Left ventricle myocardium inferior (tissue), 1 donor: ENCODE measurements around the gene ARMC9. TPM values are rescaled to one million over a fixed set of nuclear protein-coding genes. Genes with fewer than 3 reads are reported as not detected.
"Not testable (repeated sequence)": the region's sequence is repeated elsewhere in the genome, so short reads cannot be mapped to it uniquely, and the experiment has no call there.

Experiments
- DNase-seq: peaks from one replicate; pipeline ENCODE4 v3.0.0-alpha.2; 2020
- H3K27ac ChIP-seq: fragments of 200-600 bp; replicated peaks from 2 replicates; pipeline ENCODE4 v1.8.0; 2021
- H3K27me3 ChIP-seq: fragments of 200-600 bp; 2 replicates; pipeline ENCODE4 v1.8.0; 2021; ENCODE audit warnings: low read depth
- H3K36me3 ChIP-seq: fragments of 200-600 bp; 2 replicates; pipeline ENCODE4 v1.8.0; 2021
- H3K4me1 ChIP-seq: fragments of 200-600 bp; 2 replicates; pipeline ENCODE4 v1.8.0; 2021
- H3K4me3 ChIP-seq: fragments of 200-600 bp; 2 replicates; pipeline ENCODE4 v1.8.0; 2021; ENCODE audit warnings: mild to moderate bottlenecking, moderate library complexity
- H3K9me3 ChIP-seq: fragments of 200-600 bp; replicated peaks from 2 replicates; pipeline ENCODE4 v1.8.0; 2021
- intact Hi-C: fragments of 100-400 bp; cut with micrococcal nuclease; formaldehyde crosslinking; loops from one replicate; pipeline ENCODE4 v1.11.0; 2022
- total RNA-seq: library from RNA; stranded (reverse); fragmentation: NEBNext Ultra II Directional; extraction: Animal tissue kit (Norgen Biotek cat#: 25700); gene quantifications from one replicate; pipeline ENCODE4 v1.2.1, GENCODE V29; 2021
- TF ChIP-seq, protein P1 (sequence below): fragments of 200-600 bp; IDR thresholded peaks from 2 replicates; pipeline ENCODE4 v1.8.0; 2021; ENCODE audit warnings: antibody characterized with exemption, mild to moderate bottlenecking, borderline replicate concordance
- donor health status: DM: no; HTN: yes; CAD: no; lungs with severe emphysema.

ARMC9 gene
- total RNA-seq, 1 donor from 2014 or later, result 3.1 TPM

GRCh38 chr2:231397011-231397927, 198.8 kb downstream of the ARMC9 start:
- no peak overlapping the region for H3K27ac ChIP-seq
- H3K4me1 ChIP-seq, result peaks cover 36% of the 10 kb centered on the region
- TF ChIP-seq, protein P1, sequence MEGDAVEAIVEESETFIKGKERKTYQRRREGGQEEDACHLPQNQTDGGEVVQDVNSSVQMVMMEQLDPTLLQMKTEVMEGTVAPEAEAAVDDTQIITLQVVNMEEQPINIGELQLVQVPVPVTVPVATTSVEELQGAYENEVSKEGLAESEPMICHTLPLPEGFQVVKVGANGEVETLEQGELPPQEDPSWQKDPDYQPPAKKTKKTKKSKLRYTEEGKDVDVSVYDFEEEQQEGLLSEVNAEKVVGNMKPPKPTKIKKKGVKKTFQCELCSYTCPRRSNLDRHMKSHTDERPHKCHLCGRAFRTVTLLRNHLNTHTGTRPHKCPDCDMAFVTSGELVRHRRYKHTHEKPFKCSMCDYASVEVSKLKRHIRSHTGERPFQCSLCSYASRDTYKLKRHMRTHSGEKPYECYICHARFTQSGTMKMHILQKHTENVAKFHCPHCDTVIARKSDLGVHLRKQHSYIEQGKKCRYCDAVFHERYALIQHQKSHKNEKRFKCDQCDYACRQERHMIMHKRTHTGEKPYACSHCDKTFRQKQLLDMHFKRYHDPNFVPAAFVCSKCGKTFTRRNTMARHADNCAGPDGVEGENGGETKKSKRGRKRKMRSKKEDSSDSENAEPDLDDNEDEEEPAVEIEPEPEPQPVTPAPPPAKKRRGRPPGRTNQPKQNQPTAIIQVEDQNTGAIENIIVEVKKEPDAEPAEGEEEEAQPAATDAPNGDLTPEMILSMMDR, result no peak
- H3K9me3 ChIP-seq, result no peaks in the 10 kb centered on the region
- H3K36me3 ChIP-seq, result no peaks in the 10 kb centered on the region
- peak overlapping the region; percentile 68 for H3K4me3 ChIP-seq
- peaks cover 28% of the 10 kb centered on the region for H3K27me3 ChIP-seq
- intact Hi-C loops, result no loop called here
- peak; percentile 1 for DNase-seq

DNA sequence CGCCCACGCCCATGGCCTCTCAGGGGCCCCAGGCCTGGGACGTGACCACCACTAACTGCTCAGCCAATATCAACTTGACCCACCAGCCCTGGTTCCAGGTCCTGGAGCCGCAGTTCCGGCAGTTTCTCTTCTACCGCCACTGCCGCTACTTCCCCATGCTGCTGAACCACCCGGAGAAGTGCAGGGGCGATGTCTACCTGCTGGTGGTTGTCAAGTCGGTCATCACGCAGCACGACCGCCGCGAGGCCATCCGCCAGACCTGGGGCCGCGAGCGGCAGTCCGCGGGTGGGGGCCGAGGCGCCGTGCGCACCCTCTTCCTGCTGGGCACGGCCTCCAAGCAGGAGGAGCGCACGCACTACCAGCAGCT, 199.5 kb downstream of the ARMC9 start:
- no peaks in the 10 kb centered on the region for H3K9me3 ChIP-seq
- TF ChIP-seq, protein P1, result no peak
- no peak for DNase-seq
- H3K27me3 ChIP-seq, result peaks cover 28% of the 10 kb centered on the region
- no peak overlapping the region for H3K27ac ChIP-seq
- no peak overlapping the region for H3K4me3 ChIP-seq
- peaks cover 36% of the 10 kb centered on the region for H3K4me1 ChIP-seq
- intact Hi-C loops, result no loop called here
- no peaks in the 10 kb centered on the region for H3K36me3 ChIP-seq

DNA sequence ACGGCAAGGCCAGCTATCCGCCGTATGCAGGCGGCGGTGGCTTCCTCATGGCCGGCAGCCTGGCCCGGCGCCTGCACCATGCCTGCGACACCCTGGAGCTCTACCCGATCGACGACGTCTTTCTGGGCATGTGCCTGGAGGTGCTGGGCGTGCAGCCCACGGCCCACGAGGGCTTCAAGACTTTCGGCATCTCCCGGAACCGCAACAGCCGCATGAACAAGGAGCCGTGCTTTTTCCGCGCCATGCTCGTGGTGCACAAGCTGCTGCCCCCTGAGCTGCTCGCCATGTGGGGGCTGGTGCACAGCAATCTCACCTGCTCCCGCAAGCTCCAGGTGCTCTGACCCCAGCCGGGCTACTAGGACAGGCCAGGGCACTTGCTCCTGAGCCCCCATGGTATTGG, 200.2 kb downstream of the ARMC9 start:
- no peak overlapping the region for H3K27ac ChIP-seq
- no peaks in the 10 kb centered on the region for H3K9me3 ChIP-seq
- H3K4me3 ChIP-seq, result no peak overlapping the region
- TF ChIP-seq, protein P1, result no peak
- intact Hi-C loops, result no loop called here
- no peaks in the 10 kb centered on the region for H3K36me3 ChIP-seq
- peaks cover 42% of the 10 kb centered on the region for H3K4me1 ChIP-seq
- peaks cover 28% of the 10 kb centered on the region for H3K27me3 ChIP-seq
- DNase-seq, result no peak

GRCh38 chr2:231399046-231399852, 200.8 kb downstream of the ARMC9 start:
- H3K27ac ChIP-seq, result peak overlapping the region; percentile 80
- H3K4me3 ChIP-seq, result no peak overlapping the region
- H3K9me3 ChIP-seq, result no peaks in the 10 kb centered on the region
- DNase-seq, result no peak
- intact Hi-C loops, result no loop called here
- H3K4me1 ChIP-seq, result peaks cover 46% of the 10 kb centered on the region
- TF ChIP-seq, protein P1, result no peak
- no peaks in the 10 kb centered on the region for H3K36me3 ChIP-seq
- peaks cover 24% of the 10 kb centered on the region for H3K27me3 ChIP-seq

GRCh38 chr2:231399853-231400680, 201.6 kb downstream of the ARMC9 start:
- no peaks in the 10 kb centered on the region for H3K9me3 ChIP-seq
- intact Hi-C loops, result loop anchor here (10.0 kb wide), 1 partner anchor 105 kb away; no protein-coding TSS in a partner anchor
- H3K27me3 ChIP-seq, result peaks cover 16% of the 10 kb centered on the region
- peaks cover 43% of the 10 kb centered on the region for H3K4me1 ChIP-seq
- DNase-seq, result peak; percentile 58
- no peaks in the 10 kb centered on the region for H3K36me3 ChIP-seq
- peak overlapping the region; percentile 23 for H3K4me3 ChIP-seq
- H3K27ac ChIP-seq, result peak overlapping the region; percentile 80
- TF ChIP-seq, protein P1, result peak; percentile 55

GRCh38 chr2:231400681-231401080, 202.2 kb downstream of the ARMC9 start:
- peak overlapping the region; percentile 23 for H3K4me3 ChIP-seq
- H3K27ac ChIP-seq, result peak overlapping the region; percentile 80

DNA sequence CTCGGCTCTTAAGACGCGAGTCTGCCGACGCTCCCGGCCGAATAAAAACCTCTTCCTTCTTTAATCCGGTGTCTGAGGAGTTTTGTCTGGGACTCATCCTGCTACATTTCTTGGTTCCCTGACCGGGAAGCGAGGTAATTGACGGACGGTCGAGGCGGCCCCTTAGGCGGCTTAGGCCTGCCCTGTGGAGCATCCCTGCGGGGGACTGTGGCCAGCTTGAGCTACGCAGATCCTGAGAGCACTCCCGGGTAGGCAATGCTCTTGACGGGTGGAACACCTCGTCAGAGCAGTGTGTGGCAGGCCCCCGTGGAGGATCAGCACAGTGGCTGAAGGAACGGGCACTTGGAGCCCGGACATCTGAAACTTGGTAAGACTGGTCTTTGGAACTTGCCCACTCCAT, 202.7 kb downstream of the ARMC9 start:
- not testable (repeated sequence) for H3K4me3 ChIP-seq, H3K27me3 ChIP-seq, H3K9me3 ChIP-seq, H3K27ac ChIP-seq, DNase-seq, H3K36me3 ChIP-seq
- intact Hi-C loops, result loop anchor here (10.0 kb wide), 1 partner anchor 106 kb away; no protein-coding TSS in a partner anchor
- peaks cover 42% of the 10 kb centered on the region for H3K4me1 ChIP-seq

More at GRCh38 chr2:231400681-231401080, 202.2 kb downstream of the ARMC9 start:
- H3K36me3 ChIP-seq, H3K27me3 ChIP-seq, DNase-seq, H3K9me3 ChIP-seq: not testable (repeated sequence)
- intact Hi-C loops, result loop anchor here (10.0 kb wide), 1 partner anchor 106 kb away; no protein-coding TSS in a partner anchor
- H3K4me1 ChIP-seq, result peaks cover 42% of the 10 kb centered on the region
